ENCODE measurements around the gene ADK. TPM values are rescaled to one million over a fixed set of nuclear protein-coding genes. Genes with fewer than 3 reads are reported as not detected.

The ADK gene
- total RNA-seq, 3 donors from 2014 or later (not counting 1 experiment from before 2014, with no cell fraction given): 13.4 to 16.1 (median 14.1) TPM

- H3K27ac Mint-ChIP-seq: no peak overlapping the region
- Histone ChIP-seq H3K27me3 (ENCODE audit: control insufficient read depth, insufficient read depth, low read length) (no peaks in the 10 kb centered on the region), H3K36me3 (ENCODE audit: control insufficient read depth, insufficient read depth, low read length) (no peaks in the 10 kb centered on the region), H3K9me3 (ENCODE audit: control insufficient read depth, insufficient read depth, low read length) (no peaks in the 10 kb centered on the region), H3K4me3 (ENCODE audit: low read length) (no peak overlapping the region), H3K4me1 (ENCODE audit: control insufficient read depth, insufficient read depth, low read length) (no peaks in the 10 kb centered on the region), H3K27ac (ENCODE audit: low read length) (no peak overlapping the region)
- H3K27me3 Mint-ChIP-seq (ENCODE audit: low read depth in 2 of 2): no peaks in the 10 kb centered on the region
- no peak for TF ChIP-seq CTCF (IDR thresholded peaks at IDR 0.05)
- no peaks in the 10 kb centered on the region for H3K36me3 Mint-ChIP-seq
- no peaks in the 10 kb centered on the region for H3K9me3 Mint-ChIP-seq
- DNase-seq (no peak), ATAC-seq (no peak)
- 100% methylated on average over 1 of the region's 1 CpG for WGBS (ENCODE audit: insufficient coverage)
- H3K4me1 Mint-ChIP-seq: no peaks in the 10 kb centered on the region
- H3K4me3 Mint-ChIP-seq: no peak overlapping the region
- intact Hi-C loops (cut with micrococcal nuclease): no loop called here
Observed at GRCh38 chr10:74728225-74728624, 577.2 kb downstream of the ADK start.

- no peak overlapping the region for H3K27ac ChIP-seq (ENCODE audit: low read length)
- no peaks in the 10 kb centered on the region for H3K9me3 ChIP-seq (ENCODE audit: control insufficient read depth, insufficient read depth, low read length)
- WGBS (ENCODE audit: insufficient coverage): 72% methylated on average over 4 of the region's 4 CpGs
- Mint-ChIP-seq H3K4me3 (no peak overlapping the region), H3K27me3 (ENCODE audit: low read depth in 2 of 2) (no peaks in the 10 kb centered on the region), H3K36me3 (no peaks in the 10 kb centered on the region), H3K4me1 (no peaks in the 10 kb centered on the region), H3K9me3 (peaks cover 0 to 2% of the 10 kb centered on the region in 2 donors), H3K27ac (no peak overlapping the region)
- no peak overlapping the region for H3K4me3 ChIP-seq (ENCODE audit: low read length)
- no peaks in the 10 kb centered on the region for H3K4me1 ChIP-seq (ENCODE audit: control insufficient read depth, insufficient read depth, low read length)
- intact Hi-C loops (cut with micrococcal nuclease): loop anchor here (10.0 kb wide), 1 partner anchor 465 kb away; no protein-coding TSS in a partner anchor
- no peak for DNase-seq
- no peaks in the 10 kb centered on the region for H3K36me3 ChIP-seq (ENCODE audit: control insufficient read depth, insufficient read depth, low read length)
- H3K27me3 ChIP-seq (ENCODE audit: control insufficient read depth, insufficient read depth, low read length): no peaks in the 10 kb centered on the region
- no peak for TF ChIP-seq CTCF (IDR thresholded peaks at IDR 0.05)
- no peak for ATAC-seq
Observed at GRCh38 chr10:74730246-74730645, 579.2 kb downstream of the ADK start.

GRCh38 chr10:74733612-74734011 is 582.6 kb downstream of the ADK start:
- H3K27me3 ChIP-seq (ENCODE audit: control insufficient read depth, insufficient read depth, low read length): no peaks in the 10 kb centered on the region
- H3K27ac Mint-ChIP-seq: no peak overlapping the region
- no peak overlapping the region for H3K4me3 ChIP-seq (ENCODE audit: low read length)
- H3K4me1 ChIP-seq (ENCODE audit: control insufficient read depth, insufficient read depth, low read length): peaks cover 14% of the 10 kb centered on the region
- peaks cover 9% of the 10 kb centered on the region in 2 donors for H3K4me1 Mint-ChIP-seq
- no peak overlapping the region for H3K27ac ChIP-seq (ENCODE audit: low read length)
- intact Hi-C loops (cut with micrococcal nuclease): loop anchor here (10.0 kb wide), 1 partner anchor 469 kb away; no protein-coding TSS in a partner anchor
- no CpG with 5 or more reads among the region's 1 CpG for WGBS (ENCODE audit: insufficient coverage)
- no peak overlapping the region for H3K4me3 Mint-ChIP-seq
- H3K9me3 Mint-ChIP-seq: peaks cover 0 to 2% of the 10 kb centered on the region in 2 donors
- H3K27me3 Mint-ChIP-seq (ENCODE audit: low read depth in 2 of 2): no peaks in the 10 kb centered on the region
- ATAC-seq (no peak), DNase-seq (no peak)
- TF ChIP-seq CTCF (IDR thresholded peaks at IDR 0.05): no peak
- H3K36me3 ChIP-seq (ENCODE audit: control insufficient read depth, insufficient read depth, low read length): no peaks in the 10 kb centered on the region
- no peaks in the 10 kb centered on the region for H3K36me3 Mint-ChIP-seq
- H3K9me3 ChIP-seq (ENCODE audit: control insufficient read depth, insufficient read depth, low read length): no peaks in the 10 kb centered on the region

- Histone ChIP-seq H3K4me3 (ENCODE audit: low read length) (no peak overlapping the region), H3K9me3 (ENCODE audit: control insufficient read depth, insufficient read depth, low read length) (no peaks in the 10 kb centered on the region), H3K36me3 (ENCODE audit: control insufficient read depth, insufficient read depth, low read length) (no peaks in the 10 kb centered on the region), H3K27me3 (ENCODE audit: control insufficient read depth, insufficient read depth, low read length) (no peaks in the 10 kb centered on the region), H3K4me1 (ENCODE audit: control insufficient read depth, insufficient read depth, low read length) (peaks cover 31% of the 10 kb centered on the region), H3K27ac (ENCODE audit: low read length) (no peak overlapping the region)
- peaks cover 29 to 30% of the 10 kb centered on the region in 2 donors for H3K4me1 Mint-ChIP-seq
- H3K4me3 Mint-ChIP-seq: no peak overlapping the region
- no peak for DNase-seq
- H3K36me3 Mint-ChIP-seq: no peaks in the 10 kb centered on the region
- intact Hi-C loops (cut with micrococcal nuclease): loop anchor here (5.0 to 10.0 kb wide), 2 partner anchors 91 to 471 kb away; partner anchors contain the start of gene KAT6B
- H3K27me3 Mint-ChIP-seq (ENCODE audit: low read depth in 2 of 2): no peaks in the 10 kb centered on the region
- no CpG with 5 or more reads among the region's 2 CpGs for WGBS (ENCODE audit: insufficient coverage)
- H3K27ac Mint-ChIP-seq: no peak overlapping the region
- no peak for TF ChIP-seq CTCF (IDR thresholded peaks at IDR 0.05)
- no peak for ATAC-seq
- peaks cover 0 to 2% of the 10 kb centered on the region in 2 donors for H3K9me3 Mint-ChIP-seq
Observed at GRCh38 chr10:74736029-74736428, 585.0 kb downstream of the ADK start.
